Nephron progenitor cell (in vitro differentiated cells): ENCODE data around the gene CCDC7.

ENCODE experiments used
- DNase-seq: peaks from one replicate; pipeline ENCODE4 v3.0.0; 2021
- H3K27ac Mint-ChIP-seq: 2 replicates; pipeline ENCODE4 v1.8.0; 2021; ENCODE audit warnings: mild to moderate bottlenecking, moderate library complexity, mixed read lengths
- H3K27me3 Mint-ChIP-seq: 2 replicates; pipeline ENCODE4 v1.8.0; 2021; ENCODE audit warnings: mild to moderate bottlenecking, low read depth, mixed read lengths; ENCODE audit not compliant: poor library complexity
- H3K36me3 Mint-ChIP-seq: 2 replicates; pipeline ENCODE4 v1.8.0; 2021; ENCODE audit warnings: low read depth, mixed read lengths
- H3K4me1 Mint-ChIP-seq: 2 replicates; pipeline ENCODE4 v1.8.0; 2021; ENCODE audit warnings: mixed read lengths
- H3K4me3 Mint-ChIP-seq: 2 replicates; pipeline ENCODE4 v1.8.0; 2021; ENCODE audit warnings: mild to moderate bottlenecking, moderate library complexity, mixed read lengths
- H3K9me3 Mint-ChIP-seq: 2 replicates; pipeline ENCODE4 v1.8.0; 2021; ENCODE audit warnings: mild to moderate bottlenecking, moderate library complexity, mixed read lengths
- CTCF ChIP-seq: fragments of 200-600 bp; sonication (generic); IDR thresholded peaks from 2 replicates; pipeline ENCODE4 v1.5.0; 2021; ENCODE audit warnings: antibody characterized with exemption

CCDC7 gene

GRCh38 chr10:32882076-32882475 is 436.1 kb downstream of the CCDC7 start:
- DNase-seq, result no peak
- Mint-ChIP-seq H3K4me3 (no peak overlapping the region), H3K4me1 (peaks cover 3% of the 10 kb centered on the region), H3K27ac (no peak overlapping the region), H3K36me3 (no peaks in the 10 kb centered on the region), H3K27me3 (no peaks in the 10 kb centered on the region), H3K9me3 (no peaks in the 10 kb centered on the region)
- TF ChIP-seq CTCF, result no peak

GRCh38 chr10:32887481-32887880 is 441.5 kb downstream of the CCDC7 start:
- H3K27ac Mint-ChIP-seq, result peak overlapping the region; percentile 39
- peaks cover 3% of the 10 kb centered on the region for H3K27me3 Mint-ChIP-seq
- peaks cover 16% of the 10 kb centered on the region for H3K4me1 Mint-ChIP-seq

GRCh38 chr10:32888161-32888927 is 442.4 kb downstream of the CCDC7 start:
- peaks cover 3% of the 10 kb centered on the region for H3K27me3 Mint-ChIP-seq
- DNase-seq, result no peak
- no peaks in the 10 kb centered on the region for H3K9me3 Mint-ChIP-seq
- peaks cover 16% of the 10 kb centered on the region for H3K4me1 Mint-ChIP-seq
- no peak for TF ChIP-seq CTCF
- no peaks in the 10 kb centered on the region for H3K36me3 Mint-ChIP-seq
- H3K27ac Mint-ChIP-seq, result no peak overlapping the region
- no peak overlapping the region for H3K4me3 Mint-ChIP-seq

More at GRCh38 chr10:32887481-32887880, 441.5 kb downstream of the CCDC7 start:
- DNase-seq, result no peak
- Mint-ChIP-seq H3K4me3 (no peak overlapping the region), H3K9me3 (no peaks in the 10 kb centered on the region), H3K36me3 (no peaks in the 10 kb centered on the region)
- TF ChIP-seq CTCF, result no peak

- Mint-ChIP-seq H3K4me3 (no peak overlapping the region), H3K4me1 (peaks cover 21% of the 10 kb centered on the region), H3K27ac (no peak overlapping the region), H3K9me3 (no peaks in the 10 kb centered on the region), H3K27me3 (peaks cover 3% of the 10 kb centered on the region), H3K36me3 (peaks cover 6% of the 10 kb centered on the region)
- DNase-seq, result no peak
- TF ChIP-seq CTCF, result no peak
Observed at GRCh38 chr10:32889631-32890212, 443.8 kb downstream of the CCDC7 start.

- Mint-ChIP-seq H3K36me3 (peaks cover 10% of the 10 kb centered on the region), H3K9me3 (no peaks in the 10 kb centered on the region), H3K27me3 (peaks cover 3% of the 10 kb centered on the region), H3K4me3 (no peak overlapping the region), H3K27ac (no peak overlapping the region), H3K4me1 (peaks cover 21% of the 10 kb centered on the region)
- TF ChIP-seq CTCF, result no peak
- no peak for DNase-seq
Observed at GRCh38 chr10:32890444-32890843, 444.5 kb downstream of the CCDC7 start.

GRCh38 chr10:32891261-32891660 is 445.3 kb downstream of the CCDC7 start:
- Mint-ChIP-seq H3K9me3 (no peaks in the 10 kb centered on the region), H3K27ac (no peak overlapping the region), H3K36me3 (peaks cover 17% of the 10 kb centered on the region), H3K27me3 (peaks cover 3% of the 10 kb centered on the region), H3K4me3 (no peak overlapping the region), H3K4me1 (peaks cover 21% of the 10 kb centered on the region)
- peak; percentile 6 for DNase-seq
- no peak for TF ChIP-seq CTCF
